Ovary (tissue), 3 donors: ENCODE measurements around the gene SURF1.

Experiments
- CTCF ChIP-seq, 3 donors: fragments of 450-650 bp in 2 of 3; fragments of 200-600 bp in 1 of 3; IDR thresholded peaks; one replicate each; pipeline versions ENCODE4 v1.5.1 to v1.8.0; 2016 to 2022; ENCODE audit warnings: antibody characterized with exemption in 3 of 3, mild to moderate bottlenecking in 1 of 3
- POLR2A ChIP-seq: fragments of 450-650 bp; IDR thresholded peaks from one replicate; pipeline ENCODE4 v1.6.1; 2017; ENCODE audit warnings: antibody characterized with exemption, mild to moderate bottlenecking, moderate library complexity
- donor health status: DM: no; HTN: no; CAD: no.

GRCh38 chr9:133346021-133346785 lies 10.1 kb downstream of the SURF1 start:
- no peak for TF ChIP-seq CTCF (IDR thresholded peaks at IDR 0.05)
- no peak for TF ChIP-seq POLR2A
